Hepatocyte (in vitro differentiated cells): ENCODE measurements around the gene HLTF. TPM values are rescaled to one million over a fixed set of nuclear protein-coding genes. Genes with fewer than 3 reads are reported as not detected.

Experiments used
- DNase-seq: peaks from one replicate; pipeline ENCODE4 v3.0.0-alpha.2; 2016; ENCODE audit warnings: low spot score
- H2AFZ ChIP-seq: fragments of 200-600 bp; sonication (generic); 2 replicates; pipeline ENCODE4 v1.6.0; 2016; ENCODE audit warnings: antibody characterized with exemption, mild to moderate bottlenecking
- H3K27ac ChIP-seq: fragments of 200-600 bp; sonication (generic); 2 replicates; pipeline ENCODE4 v1.5.1; 2016; ENCODE audit warnings: mild to moderate bottlenecking
- H3K27me3 ChIP-seq: fragments of 200-600 bp; sonication (generic); 2 replicates; pipeline ENCODE4 v1.6.1; 2016
- H3K36me3 ChIP-seq: fragments of 200-600 bp; sonication (generic); replicated peaks from 2 replicates; pipeline ENCODE4 v1.5.1; 2016; ENCODE audit warnings: low read depth; ENCODE audit not compliant: insufficient read depth
- H3K4me1 ChIP-seq: fragments of 200-600 bp; sonication (generic); 2 replicates; pipeline ENCODE4 v1.5.1; 2016; ENCODE audit warnings: mild to moderate bottlenecking, moderate library complexity; ENCODE audit not compliant: insufficient read depth
- H3K4me2 ChIP-seq: fragments of 200-600 bp; sonication (generic); 2 replicates; pipeline ENCODE4 v1.6.0; 2016
- H3K4me3 ChIP-seq: fragments of 200-600 bp; sonication (generic); 2 replicates; pipeline ENCODE4 v1.5.1; 2016; ENCODE audit warnings: mild to moderate bottlenecking
- H3K79me2 ChIP-seq: fragments of 200-600 bp; sonication (generic); 2 replicates; pipeline ENCODE4 v1.6.0; 2017; ENCODE audit warnings: mild to moderate bottlenecking
- H3K9me2 ChIP-seq: fragments of 200-600 bp; sonication (generic); replicated peaks from 2 replicates; pipeline ENCODE4 v1.6.0; 2017; ENCODE audit warnings: mild to moderate bottlenecking; ENCODE audit not compliant: insufficient read depth
- H3K9me3 ChIP-seq: fragments of 200-600 bp; sonication (generic); 2 replicates; pipeline ENCODE4 v1.5.1; 2016; ENCODE audit warnings: low read depth, mild to moderate bottlenecking
- H4K20me1 ChIP-seq: fragments of 200-600 bp; sonication (generic); 2 replicates; pipeline ENCODE4 v1.6.0; 2016; ENCODE audit warnings: mild to moderate bottlenecking; ENCODE audit not compliant: insufficient read depth, poor library complexity, severe bottlenecking
- CTCF ChIP-seq: fragments of 200-600 bp; sonication (generic); IDR thresholded peaks from 2 replicates; pipeline ENCODE4 v1.5.1; 2016; ENCODE audit warnings: antibody characterized with exemption, mild to moderate bottlenecking; ENCODE audit not compliant: poor library complexity
- EZH2 ChIP-seq: fragments of 200-600 bp; sonication (generic); IDR thresholded peaks from 2 replicates; pipeline ENCODE4 v1.6.1; 2016; ENCODE audit warnings: antibody characterized with exemption, mild to moderate bottlenecking, borderline replicate concordance
- EZH2phosphoT487 ChIP-seq: fragments of 200-600 bp; sonication (generic); IDR thresholded peaks from one replicate; pipeline ENCODE4 v1.6.1; 2018; ENCODE audit warnings: antibody characterized with exemption, mild to moderate bottlenecking, low read depth, moderate library complexity; ENCODE audit not compliant: unreplicated experiment, severe bottlenecking
- WGBS: methylation state at CpG from one replicate; pipeline ENCODE4 v1.1.6; 2016; ENCODE audit warnings: low lambda C conversion rate; ENCODE audit errors: missing lambda C conversion rate; 5-methylcytosine and 5-hydroxymethylcytosine counted together
- polyA plus RNA-seq: library from polyadenylated mRNA; unstranded; fragments of >200 nt; fragmentation: Nextera tagmentation; extraction: Ambion mirVana; gene quantifications from 2 replicates; pipeline ENCODE4 v1.2.1, GENCODE V29; 2016
- total RNA-seq: library from RNA; depleted of rRNA; stranded (reverse); fragments of >200 nt; gene quantifications from 2 replicates; pipeline ENCODE4 v1.2.3, GENCODE V29; 2014

Gene HLTF
- total and polyA plus RNA-seq, 2 experiments from 2014 or later = 15.9 to 29.4 TPM

- Histone ChIP-seq H3K9me3 (no peaks in the 10 kb centered on the region), H3K4me3 (no peak overlapping the region), H4K20me1 (no peaks in the 10 kb centered on the region), H3K36me3 (no peaks in the 10 kb centered on the region), H3K27me3 (no peaks in the 10 kb centered on the region), H3K27ac (no peak overlapping the region), H3K4me1 (no peaks in the 10 kb centered on the region), H2AFZ (no peak overlapping the region), H3K79me2 (no peaks in the 10 kb centered on the region), H3K9me2 (no peaks in the 10 kb centered on the region), H3K4me2 (no peak overlapping the region)
- TF ChIP-seq CTCF = no peak
- TF ChIP-seq EZH2 = no peak
- no peak for TF ChIP-seq EZH2phosphoT487
- DNase-seq = no peak
- WGBS = 65% methylated on average over 2 of the region's 2 CpGs
Measured at GRCh38 chr3:149010966-149011365, 75.4 kb downstream of the HLTF start.

GRCh38 chr3:149010504-149010951 is 75.8 kb downstream of the HLTF start:
- H3K4me3 ChIP-seq = no peak overlapping the region
- no peaks in the 10 kb centered on the region for H3K9me2 ChIP-seq
- 59% methylated on average over 6 of the region's 6 CpGs for WGBS
- H3K79me2 ChIP-seq = no peaks in the 10 kb centered on the region
- H3K27me3 ChIP-seq = no peaks in the 10 kb centered on the region
- TF ChIP-seq EZH2 (no peak), CTCF (no peak), EZH2phosphoT487 (no peak)
- no peak overlapping the region for H3K4me2 ChIP-seq
- H2AFZ ChIP-seq = no peak overlapping the region
- H3K4me1 ChIP-seq = no peaks in the 10 kb centered on the region
- H3K27ac ChIP-seq = peak overlapping the region; percentile 17
- no peaks in the 10 kb centered on the region for H3K36me3 ChIP-seq
- H4K20me1 ChIP-seq = no peaks in the 10 kb centered on the region
- no peaks in the 10 kb centered on the region for H3K9me3 ChIP-seq
- DNase-seq = peak; percentile 23

GRCh38 chr3:149009732-149010131 is 76.6 kb downstream of the HLTF start:
- H4K20me1 ChIP-seq = no peaks in the 10 kb centered on the region
- WGBS = 95% methylated on average over 2 of the region's 2 CpGs
- no peak overlapping the region for H2AFZ ChIP-seq
- no peak for TF ChIP-seq EZH2phosphoT487
- no peak for TF ChIP-seq CTCF
- TF ChIP-seq EZH2 = no peak
- no peak overlapping the region for H3K27ac ChIP-seq
- no peaks in the 10 kb centered on the region for H3K27me3 ChIP-seq
- no peak for DNase-seq
- H3K9me2 ChIP-seq = no peaks in the 10 kb centered on the region
- H3K36me3 ChIP-seq = no peaks in the 10 kb centered on the region
- no peak overlapping the region for H3K4me3 ChIP-seq
- H3K9me3 ChIP-seq = no peaks in the 10 kb centered on the region
- H3K4me2 ChIP-seq = no peak overlapping the region
- no peaks in the 10 kb centered on the region for H3K4me1 ChIP-seq
- H3K79me2 ChIP-seq = no peaks in the 10 kb centered on the region
